Liver (tissue), 9 donors: ENCODE results near the gene CCDC186. TPM values are rescaled to one million over a fixed set of nuclear protein-coding genes. Genes with fewer than 3 reads are reported as not detected.
"Not testable (repeated sequence)": the region's sequence is repeated elsewhere in the genome, so short reads cannot be mapped to it uniquely, and the experiment has no call there.

Experiments
- DNase-seq: peaks from one replicate; pipeline ENCODE4 v3.0.0-alpha.2; 2017; ENCODE audit warnings: low spot score
- H3K27ac ChIP-seq, 2 donors: one replicate each; pipeline ENCODE4 v1.7.0; 2013; ENCODE audit warnings: inconsistent platforms in 2 of 2, low read length in 2 of 2, control low read depth in 1 of 2, low read depth in 1 of 2, mild to moderate bottlenecking in 1 of 2
- H3K27me3 ChIP-seq, 4 donors: one replicate each; pipeline versions ENCODE4 v1.6.1 to v1.7.0; 2013; ENCODE audit warnings: low read length in 3 of 4, inconsistent platforms in 1 of 4, mild to moderate bottlenecking in 1 of 4, moderate library complexity in 1 of 4; ENCODE audit not compliant: control insufficient read depth in 4 of 4, insufficient read depth in 4 of 4
- H3K36me3 ChIP-seq, 4 donors: one replicate each; pipeline versions ENCODE4 v1.6.1 to v1.7.0; 2013; ENCODE audit warnings: low read length in 3 of 4, mild to moderate bottlenecking in 3 of 4, low read depth in 1 of 4, moderate library complexity in 1 of 4; ENCODE audit not compliant: control insufficient read depth in 4 of 4, insufficient read depth in 3 of 4
- H3K4me1 ChIP-seq, 4 donors: one replicate each; pipeline versions ENCODE4 v1.6.1 to v1.7.0; 2013; ENCODE audit warnings: low read length in 3 of 4, mild to moderate bottlenecking in 3 of 4, moderate library complexity in 1 of 4; ENCODE audit not compliant: control insufficient read depth in 4 of 4, insufficient read depth in 4 of 4
- H3K4me3 ChIP-seq, 3 donors: one replicate each; pipeline versions ENCODE4 v1.6.1 to v1.7.0; 2013; ENCODE audit warnings: low read length in 3 of 3, control low read depth in 1 of 3, low read depth in 1 of 3, mild to moderate bottlenecking in 1 of 3
- H3K9ac ChIP-seq, 2 donors: one replicate each; pipeline ENCODE4 v1.7.0; 2013; ENCODE audit warnings: low read length in 2 of 2, mild to moderate bottlenecking in 2 of 2, moderate library complexity in 2 of 2, control low read depth in 1 of 2, low read depth in 1 of 2
- H3K9me3 ChIP-seq, 4 donors: one replicate each; pipeline versions ENCODE4 v1.6.1 to v1.7.0; 2013; ENCODE audit warnings: low read length in 3 of 4; ENCODE audit not compliant: control insufficient read depth in 4 of 4
- ATF3 ChIP-seq: IDR thresholded peaks from 2 replicates; pipeline ENCODE4 v1.6.1; 2016; ENCODE audit warnings: antibody characterized with exemption
- CTCF ChIP-seq: fragments of 150-350 bp; IDR thresholded peaks from 2 replicates; pipeline ENCODE4 v1.5.1; 2017; ENCODE audit warnings: improper control_type of control experiment, low read depth, low read length; ENCODE audit not compliant: missing input control
- EGR1 ChIP-seq, 2 donors: IDR thresholded peaks; 2 replicates each; pipeline ENCODE4 v1.6.1; 2016 to 2018; ENCODE audit warnings: antibody characterized with exemption in 2 of 2, low read depth in 2 of 2
- FOXA1 ChIP-seq: IDR thresholded peaks from 2 replicates; pipeline ENCODE4 v1.6.1; 2016; ENCODE audit warnings: antibody characterized with exemption
- GABPA ChIP-seq, 2 donors: IDR thresholded peaks in 1 of 2; conservative IDR thresholded peaks in 1 of 2; 2 replicates each; pipeline ENCODE4 v1.6.1; 2016; ENCODE audit warnings: antibody characterized with exemption in 2 of 2, mild to moderate bottlenecking in 1 of 2, moderate library complexity in 1 of 2
- HNF4A ChIP-seq, 2 donors: conservative IDR thresholded peaks; 2 replicates each; pipeline ENCODE4 v1.6.1; 2016; ENCODE audit warnings: antibody characterized with exemption in 2 of 2, mild to moderate bottlenecking in 2 of 2
- HNF4G ChIP-seq: IDR thresholded peaks from 2 replicates; pipeline ENCODE4 v1.6.1; 2016; ENCODE audit warnings: antibody characterized with exemption
- JUND ChIP-seq, 2 donors: IDR thresholded peaks; 2 replicates each; pipeline ENCODE4 v1.6.1; 2016; ENCODE audit warnings: antibody characterized with exemption in 2 of 2
- MAX ChIP-seq: IDR thresholded peaks from 2 replicates; pipeline ENCODE4 v1.6.1; 2016; ENCODE audit warnings: antibody characterized with exemption
- NR2F2 ChIP-seq: IDR thresholded peaks from 2 replicates; pipeline ENCODE4 v1.6.1; 2016; ENCODE audit warnings: antibody characterized with exemption
- RAD21 ChIP-seq, 2 donors: IDR thresholded peaks; 2 replicates each; pipeline ENCODE4 v1.6.1; 2016; ENCODE audit warnings: antibody characterized with exemption in 2 of 2, mild to moderate bottlenecking in 2 of 2
- REST ChIP-seq: IDR thresholded peaks from 2 replicates; pipeline ENCODE4 v1.6.1; 2016; ENCODE audit warnings: antibody characterized with exemption, mild to moderate bottlenecking
- SP1 ChIP-seq: IDR thresholded peaks from 2 replicates; pipeline ENCODE4 v1.6.1; 2018; ENCODE audit warnings: antibody characterized with exemption, mild to moderate bottlenecking
- TAF1 ChIP-seq: conservative IDR thresholded peaks from 2 replicates; pipeline ENCODE4 v1.6.1; 2016; ENCODE audit warnings: antibody characterized with exemption, mild to moderate bottlenecking
- WGBS: extraction: QIAGEN DNeasy Blood & Tissue Kit; methylation state at CpG from one replicate; pipeline ENCODE4 v1.1.7; 2013; 5-methylcytosine and 5-hydroxymethylcytosine counted together
- polyA plus RNA-seq, 2 donors: library from polyadenylated mRNA; stranded (reverse) in 1 of 2; unstranded in 1 of 2; fragments of 200-250 nt in 1 of 2; fragments of >200 nt in 1 of 2; fragmentation: Nextera tagmentation in 1 of 2; extraction: Ambion mirVana in 1 of 2; gene quantifications; one replicate each; pipeline versions ENCODE4 v1.2.1 to v1.2.3, GENCODE V29; 2013 to 2015
- total RNA-seq, 2 donors: library from RNA; depleted of rRNA; stranded (reverse); fragments of >200 nt; gene quantifications; one replicate each; pipeline ENCODE4 v1.2.3, GENCODE V29; 2014
- donor health status: healthy.
- donor health status: healthy.
- donor health status: healthy.
- donor health status: healthy.
- donor health status: healthy.

The CCDC186 gene
- total and polyA plus RNA-seq, 4 donors = 1.9 to 11.6 (median 6.1) TPM

- H3K9ac ChIP-seq = no peak overlapping the region
- H3K27ac ChIP-seq = no peak overlapping the region
- no peaks in the 10 kb centered on the region for H3K9me3 ChIP-seq
- TF ChIP-seq NR2F2 (no peak), REST (no peak), JUND (IDR thresholded peaks at IDR 0.05) (no peak), CTCF (no peak), EGR1 (IDR thresholded peaks at IDR 0.05; ENCODE audit: low read depth in 2 of 2) (no peak), FOXA1 (no peak), RAD21 (IDR thresholded peaks at IDR 0.05) (no peak), TAF1 (no peak), SP1 (no peak), HNF4G (no peak)
- H3K4me1 ChIP-seq = no peaks in the 10 kb centered on the region
- H3K27me3 ChIP-seq = no peaks in the 10 kb centered on the region
- 96% methylated on average over 2 of the region's 2 CpGs for WGBS
- H3K4me3 ChIP-seq = no peak overlapping the region
- no peak for DNase-seq
- peaks cover 4 to 19% (median 8%) of the 10 kb centered on the region in 4 donors for H3K36me3 ChIP-seq
Measured at GRCh38 chr10:114157912-114158311, 16.1 kb downstream of the CCDC186 start.

- no peaks in the 10 kb centered on the region for H3K27me3 ChIP-seq
- H3K9me3 ChIP-seq = no peaks in the 10 kb centered on the region
- TF ChIP-seq MAX = no peak
- TF ChIP-seq JUND (IDR thresholded peaks at IDR 0.05) = no peak
- no peak for TF ChIP-seq TAF1
- TF ChIP-seq FOXA1 = no peak
- H3K27ac ChIP-seq = no peak overlapping the region
- DNase-seq = no peak
- H3K36me3 ChIP-seq = peaks cover 2 to 24% (median 17%) of the 10 kb centered on the region in 4 donors
- H3K4me3 ChIP-seq = no peak overlapping the region
- 99% methylated on average over 1 of the region's 1 CpG for WGBS
- H3K4me1 ChIP-seq = no peaks in the 10 kb centered on the region
- H3K9ac ChIP-seq = no peak overlapping the region
Measured at GRCh38 chr10:114151892-114152291, 22.1 kb downstream of the CCDC186 start.

- TF ChIP-seq GABPA (IDR thresholded peaks at IDR 0.05 in 1 of 2, conservative IDR thresholded peaks at IDR 0.05 in 1 of 2) (no peak), TAF1 (no peak), ATF3 (no peak), SP1 (no peak), REST (no peak), HNF4A (conservative IDR thresholded peaks at IDR 0.05) (no peak)
Measured at GRCh38 chr10:114151486-114151885, 22.5 kb downstream of the CCDC186 start.

GRCh38 chr10:114149476-114149875 lies 24.5 kb downstream of the CCDC186 start:
- DNase-seq, H3K9ac ChIP-seq, H3K4me3 ChIP-seq, H3K27ac ChIP-seq, H3K4me1 ChIP-seq, H3K9me3 ChIP-seq, H3K27me3 ChIP-seq: not testable (repeated sequence)
- H3K36me3 ChIP-seq = peaks cover 2 to 16% (median 12%) of the 10 kb centered on the region in 4 donors
- 87% methylated on average over 3 of the region's 3 CpGs for WGBS

More at GRCh38 chr10:114151486-114151885, 22.5 kb downstream of the CCDC186 start:
- Histone ChIP-seq H3K9me3 (no peaks in the 10 kb centered on the region), H3K27me3 (no peaks in the 10 kb centered on the region), H3K9ac (no peak overlapping the region), H3K36me3 (peaks cover 2 to 24% (median 17%) of the 10 kb centered on the region in 4 donors), H3K4me3 (no peak overlapping the region), H3K4me1 (no peaks in the 10 kb centered on the region), H3K27ac (no peak overlapping the region)
- DNase-seq = no peak
- 95% methylated on average over 2 of the region's 2 CpGs for WGBS
